Stimulated activated CD4-positive, alpha-beta T cell treated with anti-CD3 and anti-CD28 coated beads, Interleukin-2, amount 100 ng/mL, for 48 hours (primary cell): ENCODE results near the gene ZNF358.
A peak's percentile ranks its signal among the peaks of the same experiment; 100 is the strongest.

ENCODE experiments used
- DNase-seq, 2 donors: peaks; one replicate each; pipeline ENCODE4 v3.0.0-alpha.2; 2020

Gene ZNF358

GRCh38 chr19:7520131-7521051 is 4.5 kb downstream of the ZNF358 start:
- no peak for DNase-seq

- no peak for DNase-seq
Measured at GRCh38 chr19:7521551-7522071, 5.7 kb downstream of the ZNF358 start.

- DNase-seq, result peak; percentile 100
Measured at GRCh38 chr19:7522072-7522922, 6.4 kb downstream of the ZNF358 start, which contains the start of gene MCOLN1. MCOLN1 (plus strand) TSS chr19:7522624; CDS start chr19:7522751, 127 bp downstream.

- no peak for DNase-seq
Measured at GRCh38 chr19:7522923-7523667, 7.2 kb downstream of the ZNF358 start.

- no peak for DNase-seq
Measured at GRCh38 chr19:7524523-7524922, 8.6 kb downstream of the ZNF358 start.

- DNase-seq, result no peak
Measured at GRCh38 chr19:7524992-7525739, 9.3 kb downstream of the ZNF358 start.

- DNase-seq, result no peak
Measured at GRCh38 chr19:7526059-7526929, 10.4 kb downstream of the ZNF358 start.

GRCh38 chr19:7527516-7528191 is 11.8 kb downstream of the ZNF358 start:
- DNase-seq, result no peak

GRCh38 chr19:7528192-7528519 is 12.3 kb downstream of the ZNF358 start:
- DNase-seq, result no peak

- no peak for DNase-seq
Measured at GRCh38 chr19:7528522-7529245, 12.8 kb downstream of the ZNF358 start.

GRCh38 chr19:7529246-7529600 is 13.3 kb downstream of the ZNF358 start:
- no peak for DNase-seq

GRCh38 chr19:7529610-7530490 is 13.9 kb downstream of the ZNF358 start:
- DNase-seq, result no peak

GRCh38 chr19:7533281-7533885 is 17.5 kb downstream of the ZNF358 start:
- no peak for DNase-seq

GRCh38 chr19:7533925-7534480 is 18.1 kb downstream of the ZNF358 start:
- DNase-seq, result peak; percentile 67 to 75

- DNase-seq, result peak; percentile 30 to 39
Measured at GRCh38 chr19:7534531-7535046, 18.7 kb downstream of the ZNF358 start.

- peak; percentile 92 to 94 for DNase-seq
Measured at GRCh38 chr19:7535047-7535997, 19.4 kb downstream of the ZNF358 start, which contains the start of gene PNPLA6. PNPLA6 (plus strand) TSS chr19:7535717; CDS start chr19:7535789, 72 bp downstream.
